Trophoblast cell (in vitro differentiated cells and primary cell): ENCODE results near the gene TNRC6B.

ENCODE experiments used
- DNase-seq, 2 donors: peaks; one replicate each; pipeline ENCODE4 v3.0.0-alpha.2; 2016
- H2AFZ ChIP-seq: 2 replicates; pipeline ENCODE4 v1.6.1; 2013; ENCODE audit warnings: low read length, moderate library complexity, mild to moderate bottlenecking; ENCODE audit not compliant: insufficient read depth, poor library complexity
- H2AK5ac ChIP-seq: 2 replicates; pipeline ENCODE4 v1.6.1; 2013; ENCODE audit warnings: mild to moderate bottlenecking, low read length
- H2BK120ac ChIP-seq: 2 replicates; pipeline ENCODE4 v1.6.1; 2013; ENCODE audit warnings: low read length, mild to moderate bottlenecking, moderate library complexity; ENCODE audit not compliant: insufficient read depth, poor library complexity
- H2BK12ac ChIP-seq: 2 replicates; pipeline ENCODE4 v1.6.1; 2013; ENCODE audit warnings: mild to moderate bottlenecking, low read length, moderate library complexity
- H2BK5ac ChIP-seq: 2 replicates; pipeline ENCODE4 v1.6.1; 2013; ENCODE audit warnings: low read length, low read depth, moderate library complexity, mild to moderate bottlenecking; ENCODE audit not compliant: poor library complexity
- H3K14ac ChIP-seq: 2 replicates; pipeline ENCODE4 v1.6.1; 2013; ENCODE audit warnings: mild to moderate bottlenecking, low read length
- H3K18ac ChIP-seq: 2 replicates; pipeline ENCODE4 v1.6.1; 2013; ENCODE audit warnings: mild to moderate bottlenecking, low read length
- H3K23ac ChIP-seq: 2 replicates; pipeline ENCODE4 v1.6.1; 2013; ENCODE audit warnings: low read length
- H3K27ac ChIP-seq: 2 replicates; pipeline ENCODE4 v1.5.1; 2013; ENCODE audit warnings: low read depth, mild to moderate bottlenecking, inconsistent platforms, low read length, moderate library complexity
- H3K27me3 ChIP-seq: 2 replicates; pipeline ENCODE4 v1.6.1; 2013; ENCODE audit warnings: inconsistent platforms, mild to moderate bottlenecking, low read length, moderate library complexity; ENCODE audit not compliant: insufficient read depth
- H3K36me3 ChIP-seq, 2 experiments: 1 replicate in 1 of 2; 2 replicates in 1 of 2; pipeline ENCODE4 v1.6.1; 2013; ENCODE audit warnings: low read length in 2 of 2, mild to moderate bottlenecking in 2 of 2, moderate library complexity in 1 of 2; ENCODE audit not compliant: insufficient read depth in 2 of 2, control insufficient read depth in 1 of 2
- H3K4ac ChIP-seq: 2 replicates; pipeline ENCODE4 v1.6.1; 2013; ENCODE audit warnings: low read depth, mild to moderate bottlenecking, low read length, moderate library complexity
- H3K4me1 ChIP-seq, 2 experiments: 1 replicate in 1 of 2; 2 replicates in 1 of 2; pipeline ENCODE4 v1.6.1; 2013; ENCODE audit warnings: low read length in 2 of 2, mild to moderate bottlenecking in 2 of 2, moderate library complexity in 1 of 2; ENCODE audit not compliant: insufficient read depth in 2 of 2, control insufficient read depth in 1 of 2
- H3K4me2 ChIP-seq: 2 replicates; pipeline ENCODE4 v1.6.1; 2013; ENCODE audit warnings: inconsistent platforms, mild to moderate bottlenecking, low read length, moderate library complexity
- H3K4me3 ChIP-seq: 2 replicates; pipeline ENCODE4 v1.5.1; 2013; ENCODE audit warnings: mild to moderate bottlenecking, low read depth, low read length, inconsistent platforms
- H3K79me1 ChIP-seq: one replicate; pipeline ENCODE4 v1.6.1; 2013; ENCODE audit warnings: low read length
- H3K79me2 ChIP-seq: 2 replicates; pipeline ENCODE4 v1.6.1; 2013; ENCODE audit warnings: low read length, mild to moderate bottlenecking; ENCODE audit not compliant: control insufficient read depth, insufficient read depth, poor library complexity
- H3K9ac ChIP-seq: 2 replicates; pipeline ENCODE4 v1.6.1; 2013; ENCODE audit warnings: mild to moderate bottlenecking, low read length
- H3K9me3 ChIP-seq: 2 replicates; pipeline ENCODE4 v1.6.1; 2013; ENCODE audit warnings: low read depth, mild to moderate bottlenecking, control low read depth, inconsistent platforms, low read length; ENCODE audit not compliant: insufficient read depth
- H4K12ac ChIP-seq: 2 replicates; pipeline ENCODE4 v1.6.1; 2013; ENCODE audit warnings: low read depth, mild to moderate bottlenecking, low read length, moderate library complexity
- H4K8ac ChIP-seq: 2 replicates; pipeline ENCODE4 v1.6.1; 2013; ENCODE audit warnings: low read depth, mild to moderate bottlenecking, low read length, moderate library complexity
- H4K91ac ChIP-seq: one replicate; pipeline ENCODE4 v1.6.1; 2013; ENCODE audit warnings: low read depth, mild to moderate bottlenecking, low read length, moderate library complexity
- WGBS: extraction: QIAGEN DNeasy Blood & Tissue Kit; methylation state at CpG from one replicate; pipeline ENCODE4 v1.1.7; 2013; ENCODE audit warnings: missing lambda C conversion rate; ENCODE audit not compliant: insufficient read length, insufficient coverage; ENCODE audit errors: extremely low coverage; 5-methylcytosine and 5-hydroxymethylcytosine counted together

The TNRC6B gene

GRCh38 chr22:40347300-40347699 lies 169.6 kb downstream of the TNRC6B start:
- Histone ChIP-seq H3K4me3 (peak overlapping the region; percentile 96), H3K9me3 (no peaks in the 10 kb centered on the region), H3K36me3 (peaks cover 8 to 13% of the 10 kb centered on the region in 2 experiments), H4K91ac (no peak overlapping the region), H4K12ac (no peak overlapping the region), H2BK120ac (no peak overlapping the region), H3K9ac (peak overlapping the region; percentile 28), H3K79me2 (peaks cover 4% of the 10 kb centered on the region), H3K23ac (no peak overlapping the region), H3K4ac (peak overlapping the region; percentile 38), H2BK5ac (no peak overlapping the region), H3K27me3 (no peaks in the 10 kb centered on the region), H4K8ac (peak overlapping the region; percentile 84), H2BK12ac (no peak overlapping the region), H3K18ac (no peak overlapping the region), H3K4me1 (peaks cover 4 to 5% of the 10 kb centered on the region in 2 experiments), H3K4me2 (peak overlapping the region; percentile 63), H2AFZ (no peak overlapping the region), H3K14ac (peak overlapping the region; percentile 16), H2AK5ac (no peak overlapping the region), H3K79me1 (peaks cover 5% of the 10 kb centered on the region), H3K27ac (no peak overlapping the region)
- no CpG with 5 or more reads among the region's 10 CpGs for WGBS
- DNase-seq = peak in 1 of 2 donors; percentile 5

- no peak overlapping the region for H4K91ac ChIP-seq
- H3K4ac ChIP-seq = peak overlapping the region; percentile 78
- H3K27ac ChIP-seq = no peak overlapping the region
- peak; percentile 39 to 68 for DNase-seq
- no peak overlapping the region for H4K12ac ChIP-seq
- H3K27me3 ChIP-seq = no peaks in the 10 kb centered on the region
- H3K4me1 ChIP-seq = peaks cover 4 to 5% of the 10 kb centered on the region in 2 experiments
- no peak overlapping the region for H3K9ac ChIP-seq
- no peak overlapping the region for H2BK120ac ChIP-seq
- H2AFZ ChIP-seq = no peak overlapping the region
- H2BK12ac ChIP-seq = no peak overlapping the region
- H2BK5ac ChIP-seq = no peak overlapping the region
- no peak overlapping the region for H3K18ac ChIP-seq
- no CpG with 5 or more reads among the region's 10 CpGs for WGBS
- no peak overlapping the region for H2AK5ac ChIP-seq
- peaks cover 5% of the 10 kb centered on the region for H3K79me1 ChIP-seq
- no peak overlapping the region for H3K4me3 ChIP-seq
- no peak overlapping the region for H3K14ac ChIP-seq
- H4K8ac ChIP-seq = no peak overlapping the region
- H3K79me2 ChIP-seq = peaks cover 4% of the 10 kb centered on the region
- H3K23ac ChIP-seq = no peak overlapping the region
- no peaks in the 10 kb centered on the region for H3K9me3 ChIP-seq
- H3K36me3 ChIP-seq = peaks cover 8 to 17% of the 10 kb centered on the region in 2 experiments
- no peak overlapping the region for H3K4me2 ChIP-seq
Measured at GRCh38 chr22:40348025-40348658, 170.4 kb downstream of the TNRC6B start.

GRCh38 chr22:40352763-40353162 lies 175.0 kb downstream of the TNRC6B start:
- Histone ChIP-seq H4K91ac (no peak overlapping the region), H3K18ac (no peak overlapping the region), H3K9me3 (no peaks in the 10 kb centered on the region), H2AK5ac (no peak overlapping the region), H3K9ac (no peak overlapping the region), H3K23ac (no peak overlapping the region), H4K8ac (no peak overlapping the region), H3K4me3 (no peak overlapping the region), H3K4ac (no peak overlapping the region), H3K27me3 (no peaks in the 10 kb centered on the region), H4K12ac (no peak overlapping the region), H2BK12ac (no peak overlapping the region), H3K27ac (no peak overlapping the region), H2BK5ac (no peak overlapping the region), H3K4me1 (no peaks in the 10 kb centered on the region), H3K4me2 (no peak overlapping the region), H3K79me1 (no peaks in the 10 kb centered on the region), H3K14ac (no peak overlapping the region), H3K36me3 (peaks cover 21 to 27% of the 10 kb centered on the region in 2 experiments), H2AFZ (no peak overlapping the region), H2BK120ac (no peak overlapping the region), H3K79me2 (no peaks in the 10 kb centered on the region)
- no peak for DNase-seq
- no CpG with 5 or more reads among the region's 3 CpGs for WGBS

GRCh38 chr22:40361100-40361499 lies 183.4 kb downstream of the TNRC6B start:
- Histone ChIP-seq H3K18ac (no peak overlapping the region), H2BK12ac (no peak overlapping the region), H3K4me1 (no peaks in the 10 kb centered on the region), H3K27ac (no peak overlapping the region), H4K8ac (no peak overlapping the region), H3K36me3 (peaks cover 38 to 69% of the 10 kb centered on the region in 2 experiments), H2AFZ (no peak overlapping the region), H4K91ac (no peak overlapping the region), H3K14ac (no peak overlapping the region), H2BK5ac (no peak overlapping the region), H3K4ac (no peak overlapping the region), H3K4me3 (peak overlapping the region; percentile 39), H3K79me2 (no peaks in the 10 kb centered on the region), H2BK120ac (no peak overlapping the region), H3K27me3 (no peaks in the 10 kb centered on the region), H4K12ac (no peak overlapping the region), H3K9me3 (peaks cover 2% of the 10 kb centered on the region), H3K79me1 (no peaks in the 10 kb centered on the region), H3K4me2 (no peak overlapping the region), H2AK5ac (no peak overlapping the region), H3K23ac (no peak overlapping the region), H3K9ac (peak overlapping the region; percentile 0)
- WGBS = no CpG with 5 or more reads among the region's 5 CpGs
- no peak for DNase-seq
